GM23248 (cell line): Measurements from ENCODE around the gene PYURF. TPM values are rescaled to one million over a fixed set of nuclear protein-coding genes. Genes with fewer than 3 reads are reported as not detected.
"Not testable (repeated sequence)": the region's sequence is repeated elsewhere in the genome, so short reads cannot be mapped to it uniquely, and the experiment has no call there.

ENCODE experiments used
- DNase-seq: peaks from one replicate; pipeline ENCODE4 v3.0.0-alpha.2; 2015
- H2AFZ ChIP-seq: fragments of 200-600 bp; sonication (generic); 2 replicates; pipeline ENCODE4 v1.6.1; 2016; ENCODE audit warnings: antibody characterized with exemption
- H3F3A ChIP-seq: fragments of 200-600 bp; sonication (generic); 2 replicates; pipeline ENCODE4 v1.6.1; 2016; ENCODE audit warnings: mild to moderate bottlenecking, antibody characterized with exemption, mixed run types; ENCODE audit not compliant: insufficient read depth
- H3K27ac ChIP-seq: fragments of 200-600 bp; sonication (generic); 2 replicates; pipeline ENCODE4 v1.5.1; 2016; ENCODE audit warnings: mild to moderate bottlenecking
- H3K27me3 ChIP-seq: fragments of 200-600 bp; sonication (generic); replicated peaks from 2 replicates; pipeline ENCODE4 v1.6.1; 2016; ENCODE audit warnings: mild to moderate bottlenecking; ENCODE audit not compliant: insufficient read depth
- H3K36me3 ChIP-seq: fragments of 200-600 bp; sonication (generic); 2 replicates; pipeline ENCODE4 v1.6.1; 2016; ENCODE audit warnings: low read depth, mild to moderate bottlenecking
- H3K4me1 ChIP-seq: fragments of 200-600 bp; sonication (generic); 2 replicates; pipeline ENCODE4 v1.6.1; 2016; ENCODE audit warnings: mild to moderate bottlenecking; ENCODE audit not compliant: insufficient read depth
- H3K4me2 ChIP-seq: fragments of 200-600 bp; sonication (generic); one replicate; pipeline ENCODE4 v1.6.1; 2016; ENCODE audit warnings: mild to moderate bottlenecking; ENCODE audit not compliant: unreplicated experiment
- H3K4me3 ChIP-seq: fragments of 200-600 bp; sonication (generic); 2 replicates; pipeline ENCODE4 v1.5.1; 2016; ENCODE audit warnings: mild to moderate bottlenecking
- H3K79me2 ChIP-seq: fragments of 200-600 bp; sonication (generic); 2 replicates; pipeline ENCODE4 v1.6.1; 2016; ENCODE audit warnings: mild to moderate bottlenecking; ENCODE audit not compliant: insufficient read depth
- H3K9ac ChIP-seq: fragments of 200-600 bp; sonication (generic); 2 replicates; pipeline ENCODE4 v1.6.1; 2016; ENCODE audit warnings: mild to moderate bottlenecking
- H3K9me2 ChIP-seq: fragments of 200-600 bp; sonication (generic); 2 replicates; pipeline ENCODE4 v1.6.1; 2016; ENCODE audit warnings: mixed run types, mild to moderate bottlenecking, moderate library complexity; ENCODE audit not compliant: insufficient read depth
- H3K9me3 ChIP-seq: fragments of 200-600 bp; sonication (generic); one replicate; pipeline ENCODE4 v1.6.1; 2017; ENCODE audit warnings: low read depth
- H4K20me1 ChIP-seq: fragments of 200-600 bp; sonication (generic); 2 replicates; pipeline ENCODE4 v1.6.0; 2016; ENCODE audit not compliant: insufficient read depth
- EZH2 ChIP-seq: fragments of 200-600 bp; sonication (generic); IDR thresholded peaks from 2 replicates; pipeline ENCODE4 v1.6.1; 2018; ENCODE audit warnings: antibody characterized with exemption, mild to moderate bottlenecking; ENCODE audit not compliant: insufficient read depth, poor library complexity, severe bottlenecking
- EZH2phosphoT487 ChIP-seq: fragments of 200-600 bp; sonication (generic); IDR thresholded peaks from 2 replicates; pipeline ENCODE4 v1.6.1; 2018; ENCODE audit warnings: antibody characterized with exemption, moderate library complexity, mild to moderate bottlenecking, low read depth; ENCODE audit not compliant: insufficient read depth
- WGBS, 2 experiments: methylation state at CpG; one replicate each; pipeline ENCODE4 v1.1.6; 2015 to 2017; ENCODE audit warnings: low lambda C conversion rate in 2 of 2, low coverage in 1 of 2; ENCODE audit errors: missing lambda C conversion rate in 2 of 2; 5-methylcytosine and 5-hydroxymethylcytosine counted together
- in situ Hi-C: fragments of 300-500 bp; cut with MboI; formaldehyde crosslinking; loops from 2 replicates; pipeline ENCODE4 v1.15.0; 2020
- polyA plus RNA-seq: library from polyadenylated mRNA; unstranded; fragments of >200 nt; fragmentation: Nextera tagmentation; extraction: Ambion mirVana; gene quantifications from 2 replicates; pipeline ENCODE4 v1.2.1, GENCODE V29; 2016
- total RNA-seq: library from RNA; depleted of rRNA; stranded (reverse); fragments of >200 nt; shearing (Covaris generic); gene quantifications from 2 replicates; pipeline ENCODE4 v1.2.3, GENCODE V29; 2014; rRNA removed

Gene PYURF, protein sequence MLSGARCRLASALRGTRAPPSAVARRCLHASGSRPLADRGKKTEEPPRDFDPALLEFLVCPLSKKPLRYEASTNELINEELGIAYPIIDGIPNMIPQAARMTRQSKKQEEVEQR
- total RNA-seq (93.8 and 118 TPM in 2 replicates), polyA plus RNA-seq (178 TPM in 2 replicates)

DNA sequence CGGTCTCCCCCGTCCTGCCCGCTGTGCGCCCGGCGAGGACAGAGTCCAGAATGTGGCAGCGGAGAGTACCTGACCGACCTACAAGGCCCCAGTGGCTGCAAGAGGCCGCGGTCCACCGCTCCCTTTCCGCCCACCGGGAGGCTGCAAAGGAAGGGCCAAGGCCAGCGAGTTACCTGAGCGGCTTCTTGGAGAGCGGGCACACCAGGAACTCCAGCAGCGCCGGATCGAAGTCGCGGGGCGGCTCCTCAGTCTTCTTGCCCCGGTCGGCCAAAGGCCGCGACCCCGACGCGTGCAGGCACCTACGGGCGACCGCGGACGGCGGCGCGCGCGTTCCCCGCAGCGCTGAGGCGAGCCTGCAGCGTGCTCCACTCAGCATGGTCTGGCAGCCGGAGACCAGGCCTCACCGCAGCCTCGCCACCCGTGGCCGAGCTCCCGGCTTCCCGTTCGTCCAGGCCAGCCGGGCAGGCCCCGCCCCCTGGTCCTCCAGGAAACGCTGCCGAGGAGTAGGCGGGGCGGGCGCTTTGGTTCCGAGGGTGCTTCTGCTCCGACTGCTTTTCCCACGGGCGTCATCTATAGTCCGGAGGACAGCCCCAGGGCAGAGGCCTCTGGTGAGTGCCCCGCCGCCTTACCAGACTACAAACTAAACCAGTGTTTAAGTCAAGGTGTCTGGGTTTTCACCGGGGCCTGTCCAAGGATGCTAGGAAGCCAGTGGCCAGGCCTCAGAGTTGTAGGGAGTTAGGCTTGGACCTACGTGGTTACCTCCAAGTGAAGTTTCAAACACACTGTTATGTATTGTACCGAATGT lies at the start of gene PYURF:
TSS of gene PYURF (minus strand) at position 452 of the 805 bp plus-strand sequence. CDS start at position 376, 76 bp downstream.
- H3K79me2 ChIP-seq = peaks cover 80% of the 10 kb centered on the region
- H3K27me3 ChIP-seq = no peaks in the 10 kb centered on the region
- H3F3A ChIP-seq = peaks cover 38% of the 10 kb centered on the region
- peaks cover 15% of the 10 kb centered on the region; the same call in 1 of the 2 replicates for H3K36me3 ChIP-seq
- 1% methylated on average over 40 to 65 of the region's 68 CpGs for WGBS, 2 experiments
- H3K27ac ChIP-seq = peak within 1 kb of the TSS; percentile 97
- no peaks in the 10 kb centered on the region for H3K9me2 ChIP-seq
- H2AFZ ChIP-seq = peak within 1 kb of the TSS; percentile 90
- TF ChIP-seq EZH2phosphoT487 = no peak
- TF ChIP-seq EZH2 = no peak
- H3K9me3 ChIP-seq = no peaks in the 10 kb centered on the region
- H3K4me3 ChIP-seq = peak within 1 kb of the TSS; percentile 86
- in situ Hi-C loops = loop anchor here (25.0 kb wide), 1 partner anchor 486 kb away; no protein-coding TSS in a partner anchor
- H3K4me1 ChIP-seq = peaks cover 29% of the 10 kb centered on the region
- H4K20me1 ChIP-seq = 0 out of 2 replicates have a peak, but pooled peaks cover 3% of the 10 kb centered on the region
- H3K9ac ChIP-seq = peak within 1 kb of the TSS; percentile 98
- peak; percentile 99 for DNase-seq
- H3K4me2 ChIP-seq = peak within 1 kb of the TSS; percentile 99

GRCh38 chr4:88570001-88570400 lies 46.4 kb upstream of the PYURF start:
- H3K4me3 ChIP-seq = no peak overlapping the region
- H2AFZ ChIP-seq = no peak overlapping the region
- TF ChIP-seq EZH2 (no peak), EZH2phosphoT487 (no peak)
- H3K9me3 ChIP-seq = no peaks in the 10 kb centered on the region
- H3K4me2 ChIP-seq = peak overlapping the region; percentile 9
- no peak overlapping the region for H3K27ac ChIP-seq
- no peaks in the 10 kb centered on the region for H3K36me3 ChIP-seq
- H3K79me2 ChIP-seq = no peaks in the 10 kb centered on the region
- no peaks in the 10 kb centered on the region for H3K27me3 ChIP-seq
- in situ Hi-C loops = no loop called here
- H4K20me1 ChIP-seq = 0 out of 2 replicates have a peak, but pooled peaks cover 3% of the 10 kb centered on the region
- DNase-seq = peak; percentile 36
- no peak overlapping the region for H3K9ac ChIP-seq
- no peaks in the 10 kb centered on the region for H3F3A ChIP-seq
- peaks cover 18% of the 10 kb centered on the region for H3K4me1 ChIP-seq
- no peaks in the 10 kb centered on the region for H3K9me2 ChIP-seq

- TF ChIP-seq EZH2phosphoT487 (no peak), EZH2 (no peak)
- DNase-seq = peak; percentile 12
- no peaks in the 10 kb centered on the region for H3F3A ChIP-seq
- H3K4me2 ChIP-seq = no peak overlapping the region
- no peaks in the 10 kb centered on the region for H3K9me2 ChIP-seq
- 97 to 100% methylated on average over 1 of the region's 1 CpG for WGBS, 2 experiments
- H3K4me3 ChIP-seq = no peak overlapping the region
- no peaks in the 10 kb centered on the region for H3K27me3 ChIP-seq
- peaks cover 10% of the 10 kb centered on the region for H3K4me1 ChIP-seq
- in situ Hi-C loops = no loop called here
- H3K27ac ChIP-seq = no peak overlapping the region
- no peaks in the 10 kb centered on the region for H3K9me3 ChIP-seq
- no peak overlapping the region for H3K9ac ChIP-seq
- H3K36me3 ChIP-seq = no peaks in the 10 kb centered on the region
- H4K20me1 ChIP-seq = no peaks in the 10 kb centered on the region
- no peak overlapping the region for H2AFZ ChIP-seq
- no peaks in the 10 kb centered on the region for H3K79me2 ChIP-seq
Observed at GRCh38 chr4:88567591-88567990, 44.0 kb upstream of the PYURF start.

DNA sequence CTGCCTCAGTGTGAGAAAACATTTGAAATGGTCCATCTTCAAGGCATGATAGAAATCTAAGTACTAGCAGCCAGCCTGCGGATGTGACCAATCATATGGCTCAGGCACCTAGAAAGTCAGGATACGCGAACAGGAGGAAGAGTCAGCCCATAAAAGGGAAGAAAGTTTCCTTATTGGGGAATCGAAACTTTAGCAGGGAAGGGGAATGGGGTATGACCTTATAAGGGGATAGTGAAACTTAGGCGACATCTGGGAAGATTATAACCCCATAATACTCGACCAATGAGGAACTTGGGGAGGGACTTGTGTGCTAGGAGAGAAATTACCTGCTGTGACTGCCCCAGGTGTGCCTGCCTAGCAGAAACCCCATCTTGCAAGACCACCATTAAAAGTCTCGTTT lies 26.2 kb upstream of the PYURF start:
- H3K27me3 ChIP-seq = no peaks in the 10 kb centered on the region
- H3F3A ChIP-seq = no peaks in the 10 kb centered on the region
- no peak overlapping the region for H3K27ac ChIP-seq
- H2AFZ ChIP-seq = no peak overlapping the region
- H3K4me3 ChIP-seq = no peak overlapping the region
- no peaks in the 10 kb centered on the region for H3K79me2 ChIP-seq
- DNase-seq = no peak
- no peak overlapping the region for H3K4me2 ChIP-seq
- WGBS, 2 experiments = 79 to 81% methylated on average over 7 of the region's 7 CpGs
- H3K36me3 ChIP-seq = no peaks in the 10 kb centered on the region
- in situ Hi-C loops = loop anchor here (25.0 kb wide), 1 partner anchor 262 kb away; no protein-coding TSS in a partner anchor
- no peak for TF ChIP-seq EZH2phosphoT487
- no peak for TF ChIP-seq EZH2
- H4K20me1 ChIP-seq = no peaks in the 10 kb centered on the region
- H3K9ac ChIP-seq = no peak overlapping the region
- no peaks in the 10 kb centered on the region for H3K4me1 ChIP-seq
- no peaks in the 10 kb centered on the region for H3K9me3 ChIP-seq
- no peaks in the 10 kb centered on the region for H3K9me2 ChIP-seq

DNA sequence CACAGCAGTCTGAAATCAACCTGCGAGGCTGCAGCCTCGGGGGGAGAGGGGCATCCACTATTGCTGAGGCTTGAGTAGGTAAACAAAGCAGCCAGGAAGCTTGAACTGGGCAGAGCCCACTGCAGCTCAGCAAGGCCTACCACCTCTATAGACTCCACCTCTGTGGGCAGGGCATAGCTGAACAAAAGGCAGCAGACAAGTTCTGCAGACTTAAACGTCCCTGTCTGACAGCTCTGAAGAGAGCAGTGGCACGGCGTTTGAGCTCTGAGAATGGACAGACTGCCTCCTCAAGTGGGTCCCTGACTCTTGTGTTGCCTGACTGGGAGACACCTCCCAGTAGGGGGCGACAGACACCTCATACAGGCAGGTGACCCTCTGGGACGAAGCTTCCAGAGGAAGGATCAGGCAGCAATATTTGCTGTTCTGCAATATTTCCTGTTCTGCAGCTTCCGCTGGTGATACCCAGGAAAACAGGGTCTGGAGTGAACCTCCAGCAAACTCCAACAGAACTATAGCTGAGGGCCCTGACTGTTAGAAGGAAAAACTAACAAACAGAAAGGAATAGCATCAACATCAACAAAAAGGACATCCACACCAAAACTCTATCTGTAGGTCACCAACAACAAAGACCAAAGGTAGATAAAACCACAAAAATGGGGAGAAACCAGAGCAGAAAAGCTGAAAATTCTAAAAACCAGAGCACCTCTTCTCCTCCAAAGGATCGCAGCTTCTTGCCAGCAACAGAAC lies 15.9 kb upstream of the PYURF start:
- WGBS, 2 experiments = 33 to 38% methylated on average over 9 of the region's 9 CpGs
- peak overlapping the region; percentile 57 for H2AFZ ChIP-seq
- in situ Hi-C loops = loop anchor here (10.0 to 25.0 kb wide), 3 partner anchors 115 to 485 kb away; no protein-coding TSS in a partner anchor

More for the DNA sequence above, 15.9 kb upstream of the PYURF start:
- Histone ChIP-seq H3K4me1 (peaks cover 13% of the 10 kb centered on the region), H3F3A (peaks cover 15% of the 10 kb centered on the region)
- not testable (repeated sequence) for H3K9me2 ChIP-seq, H3K79me2 ChIP-seq, H4K20me1 ChIP-seq, H3K27me3 ChIP-seq, H3K9me3 ChIP-seq, H3K36me3 ChIP-seq, H3K4me2 ChIP-seq, H3K27ac ChIP-seq, H3K4me3 ChIP-seq, H3K9ac ChIP-seq
- DNase-seq = peak; percentile 50
